ENCODE data around the gene DSG3. TPM values are rescaled to one million over a fixed set of nuclear protein-coding genes. Genes with fewer than 3 reads are reported as not detected.
A peak's percentile ranks its signal among the peaks of the same experiment; 100 is the strongest.

Gene DSG3
- total and polyA plus RNA-seq, 2 of the 13 experiments (the other 11 are each of a cell fraction or from before 2014, with no cell fraction given): not detected

GRCh38 chr18:31511098-31511497 lies 63.6 kb downstream of the DSG3 start:
- Histone ChIP-seq H3K4me3 (replicated peaks in 1 of 3; ENCODE audit: insufficient read depth in 1 of 3, low read depth in 2 of 3, low read length in 3 of 3) (no peak overlapping the region; a peak in 1 of 6 replicates), H3K9ac (ENCODE audit: insufficient read depth, low read depth, low read length) (peak overlapping the region; percentile 54), H3K79me2 (ENCODE audit: insufficient read depth, low read length) (peaks cover 45% of the 10 kb centered on the region), H3K4me2 (ENCODE audit: low read depth, low read length) (peak overlapping the region; percentile 48; the same call in 1 of the 2 replicates), H3K4me1 (ENCODE audit: insufficient read depth, low read length) (peaks cover 58% of the 10 kb centered on the region), H3K36me3 (replicated peaks in 1 of 2; ENCODE audit: control insufficient read depth in 1 of 2, insufficient read depth in 2 of 2, low read length in 2 of 2) (no peaks in the 10 kb centered on the region), H3K27ac (ENCODE audit: extremely low read length, insufficient read depth, low read length) (peak overlapping the region; percentile 66), H2AFZ (ENCODE audit: low read length) (no peak overlapping the region), H3K9me3 (ENCODE audit: low read length) (no peaks in the 10 kb centered on the region), H4K20me1 (ENCODE audit: insufficient read depth, low read length) (peaks cover 3% of the 10 kb centered on the region; the same call in 1 of the 2 replicates), H3K27me3 (ENCODE audit: control insufficient read depth in 1 of 2, insufficient read depth in 2 of 2, low read length in 2 of 2) (no peaks in the 10 kb centered on the region)
- ChIA-PET POLR2A (interaction anchor here (1.8 to 2.3 kb wide), 2 partner anchors 11 to 269 kb away, joined by 3 to 10 read pairs; no protein-coding TSS in a partner anchor), CTCF (ENCODE audit: low intra/inter-chr PET ratio, low total read pairs) (no interaction called here)
- DNase-seq (ENCODE audit: low spot score) (no peak), ATAC-seq (no peak), FAIRE-seq (no peak)
- in situ Hi-C loops (cut with HindIII; ENCODE audit: extremely low pct_ligation_motif_present, low pct_unique_long_range_greater_than_20kb): loop anchor here (10.0 kb wide), 1 partner anchor 416 kb away; no protein-coding TSS in a partner anchor
- peak; percentile 29 for TF ChIP-seq RBM22 (optimal IDR thresholded peaks at IDR 0.05; ENCODE audit: low read length)
- TF ChIP-seq HNF1A (IDR thresholded peaks at IDR 0.05; ENCODE audit: low read depth): no peak
- no peak for TF ChIP-seq HNF1A (CRISPR knock-in tag; IDR thresholded peaks at IDR 0.05; ENCODE audit: borderline replicate concordance)
- WGBS (ENCODE audit: low lambda C conversion rate): 85% methylated on average over 6 of the region's 6 CpGs
- no TSS peak for BruUV-seq (replicated peaks)
- intact Hi-C loops (cut with micrococcal nuclease; ENCODE audit: unreplicated experiment): loop anchor here (5.0 to 10.0 kb wide), 6 partner anchors 41 to 456 kb away; partner anchors contain the start of gene DSC2
